WTC11 (cell line): Measurements from ENCODE around the gene DARS1.

Source experiments
- CREB1 ChIP-seq: sonication (generic); formaldehyde crosslinking; IDR thresholded peaks from 2 replicates; pipeline ENCODE4 v1.8.0; 2023; ENCODE audit warnings: mild to moderate bottlenecking, missing genetic modification reagents
- ZNF263 ChIP-seq: sonication (generic); formaldehyde crosslinking; IDR thresholded peaks from 2 replicates; pipeline ENCODE4 v1.8.1; 2022; ENCODE audit warnings: low read depth, mild to moderate bottlenecking, moderate library complexity, missing genetic modification reagents

DNA sequence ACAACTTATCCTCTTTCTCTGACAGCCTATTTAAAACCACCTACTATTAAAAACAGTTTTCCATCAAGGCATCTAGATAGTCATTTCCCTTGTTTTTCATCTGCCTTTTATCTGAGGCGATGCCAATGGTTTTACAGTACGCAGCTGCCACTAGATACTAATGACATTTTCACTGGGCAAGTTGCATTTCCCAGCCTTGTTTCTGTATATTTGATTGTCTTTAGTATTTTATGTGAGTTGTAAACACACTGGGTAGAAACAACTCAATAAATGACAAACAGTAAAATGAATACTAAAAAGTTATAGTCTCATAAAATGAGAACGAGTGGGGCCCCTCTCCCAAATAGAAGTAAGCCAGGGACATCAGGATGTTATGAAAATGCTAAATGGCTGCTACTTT is 8.9 kb upstream of the DARS1 start:
- TF ChIP-seq ZNF263 (CRISPR knock-in tag) (no peak), CREB1 (CRISPR knock-in tag) (no peak)
